ENCODE measurements around the gene YWHAQ.
A peak's percentile ranks its signal among the peaks of the same experiment; 100 is the strongest.

YWHAQ gene

DNA sequence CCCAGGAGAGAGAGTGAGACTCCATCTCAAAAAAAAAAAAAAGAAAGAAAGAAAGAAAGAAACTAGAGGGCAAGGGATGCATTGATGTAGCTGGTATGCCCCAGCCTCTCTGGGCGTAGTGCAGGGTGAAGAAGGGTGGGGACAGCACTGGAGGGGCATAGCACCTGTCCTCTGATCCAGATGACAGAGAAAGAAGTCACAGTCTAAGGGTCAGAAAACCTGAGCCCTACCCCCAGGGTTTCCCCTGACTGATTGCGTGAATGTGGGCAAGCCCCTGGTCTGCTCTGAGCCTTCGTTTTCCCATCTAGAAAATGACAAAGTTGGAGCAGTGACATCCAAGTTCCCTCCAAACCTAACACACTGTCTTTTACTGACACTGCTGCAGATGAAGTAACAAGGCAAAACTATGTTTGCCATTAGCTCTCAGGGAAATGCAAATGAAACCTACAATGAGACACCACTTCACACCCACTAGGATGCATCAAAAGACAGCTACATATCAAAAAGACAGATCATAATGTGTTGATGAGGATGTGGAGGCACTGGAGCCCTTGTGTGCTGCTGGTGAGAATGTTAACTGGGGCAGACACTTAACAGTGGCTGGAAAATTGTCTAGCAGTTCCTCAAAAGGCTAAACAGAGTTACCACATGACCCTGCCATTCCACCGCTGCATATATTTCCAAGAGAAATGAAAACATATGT is 19.5 kb upstream of the YWHAQ start:
- peaks cover 12% of the 10 kb centered on the region for H3K27me3 Mint-ChIP-seq
- H3K4me3 Mint-ChIP-seq, result no peak overlapping the region
- H3K27ac Mint-ChIP-seq, result no peak overlapping the region
- H3K9me3 Mint-ChIP-seq, result no peaks in the 10 kb centered on the region
- H3K4me1 Mint-ChIP-seq (ENCODE audit: low read depth), result peaks cover 9% of the 10 kb centered on the region
- H3K36me3 Mint-ChIP-seq (ENCODE audit: low read depth), result no peaks in the 10 kb centered on the region
- intact Hi-C loops (cut with micrococcal nuclease), result no loop called here

DNA sequence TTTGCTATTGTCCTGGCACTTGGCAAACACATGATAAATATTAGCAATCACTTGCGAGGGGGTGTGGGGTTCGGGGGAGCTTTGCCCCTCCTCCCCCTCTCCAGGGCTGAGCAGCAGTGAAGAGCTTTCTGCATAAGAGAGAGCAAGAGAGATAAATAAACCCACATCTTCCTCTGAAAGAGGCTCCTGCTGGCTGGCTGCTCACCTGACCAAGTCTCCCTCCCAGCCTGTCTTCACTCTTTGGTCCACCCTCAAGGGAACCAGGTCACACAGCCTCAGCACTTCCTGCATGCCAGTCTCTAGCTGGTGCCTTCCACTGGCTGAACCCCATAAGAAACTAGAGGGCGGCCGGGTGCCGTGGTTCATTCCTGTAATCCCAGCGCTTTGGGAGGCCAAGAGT is 18.5 kb upstream of the YWHAQ start:
- Mint-ChIP-seq H3K36me3 (ENCODE audit: low read depth) (no peaks in the 10 kb centered on the region), H3K27ac (no peak overlapping the region), H3K27me3 (peaks cover 13% of the 10 kb centered on the region), H3K9me3 (no peaks in the 10 kb centered on the region), H3K4me3 (no peak overlapping the region), H3K4me1 (ENCODE audit: low read depth) (peaks cover 9% of the 10 kb centered on the region)
- intact Hi-C loops (cut with micrococcal nuclease), result no loop called here

DNA sequence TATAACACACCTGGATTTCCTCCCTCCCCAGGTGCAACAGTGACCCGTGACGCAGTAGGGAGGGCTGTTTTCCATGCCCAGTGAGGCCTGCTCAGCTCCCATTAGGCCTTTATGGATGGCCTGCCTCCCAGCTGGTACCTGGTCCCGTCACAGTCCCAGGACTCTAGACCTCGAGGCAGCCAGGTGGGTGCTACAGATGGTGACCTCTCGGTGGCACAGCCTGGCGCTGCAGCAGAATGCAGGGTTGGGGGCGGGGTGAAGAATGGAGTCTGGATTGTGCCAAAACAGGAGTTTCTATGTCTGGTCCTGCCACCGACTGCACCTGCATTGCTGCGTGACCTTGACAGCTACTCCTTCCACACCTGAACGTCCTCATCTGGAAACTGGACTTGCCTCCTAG is 18.0 kb upstream of the YWHAQ start:
- Mint-ChIP-seq H3K27me3 (peaks cover 14% of the 10 kb centered on the region), H3K36me3 (ENCODE audit: low read depth) (no peaks in the 10 kb centered on the region), H3K27ac (no peak overlapping the region)

DNA sequence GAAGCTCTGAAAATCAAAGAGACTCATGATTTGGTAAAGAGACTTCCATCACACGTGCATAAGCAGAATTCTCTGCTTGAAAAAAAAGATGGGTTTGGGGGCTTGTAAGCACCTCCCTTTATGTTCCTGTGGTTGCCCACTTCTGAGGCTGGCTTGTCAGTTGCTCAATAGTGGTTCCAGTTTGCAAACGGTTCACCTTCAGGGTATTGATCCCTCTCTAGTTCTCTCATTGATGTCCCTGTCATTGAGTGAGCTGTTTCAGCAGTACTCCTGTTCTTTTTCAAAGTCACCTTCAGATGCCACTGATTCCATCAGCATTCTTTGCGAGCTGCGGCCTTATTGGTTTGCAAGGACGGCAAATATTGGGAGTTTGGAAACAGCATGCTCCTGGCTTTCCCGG is 17.1 kb upstream of the YWHAQ start:
- Mint-ChIP-seq H3K27ac (no peak overlapping the region), H3K9me3 (no peaks in the 10 kb centered on the region), H3K4me3 (no peak overlapping the region), H3K36me3 (ENCODE audit: low read depth) (no peaks in the 10 kb centered on the region), H3K4me1 (ENCODE audit: low read depth) (peaks cover 9% of the 10 kb centered on the region), H3K27me3 (peaks cover 18% of the 10 kb centered on the region)
- intact Hi-C loops (cut with micrococcal nuclease), result no loop called here

More for the DNA sequence above, 18.0 kb upstream of the YWHAQ start:
- Mint-ChIP-seq H3K4me1 (ENCODE audit: low read depth) (peaks cover 9% of the 10 kb centered on the region), H3K9me3 (no peaks in the 10 kb centered on the region), H3K4me3 (no peak overlapping the region)
- intact Hi-C loops (cut with micrococcal nuclease), result no loop called here

GRCh38 chr2:9646196-9647030 is 15.6 kb upstream of the YWHAQ start:
- Mint-ChIP-seq H3K27me3 (peaks cover 18% of the 10 kb centered on the region), H3K9me3 (no peaks in the 10 kb centered on the region), H3K4me1 (ENCODE audit: low read depth) (no peaks in the 10 kb centered on the region), H3K27ac (no peak overlapping the region), H3K4me3 (no peak overlapping the region), H3K36me3 (ENCODE audit: low read depth) (no peaks in the 10 kb centered on the region)
- intact Hi-C loops (cut with micrococcal nuclease), result no loop called here

GRCh38 chr2:9644603-9645002 is 13.8 kb upstream of the YWHAQ start:
- Mint-ChIP-seq H3K36me3 (ENCODE audit: low read depth) (no peaks in the 10 kb centered on the region), H3K9me3 (no peaks in the 10 kb centered on the region), H3K4me3 (no peak overlapping the region), H3K27ac (no peak overlapping the region), H3K27me3 (peaks cover 20% of the 10 kb centered on the region), H3K4me1 (ENCODE audit: low read depth) (no peaks in the 10 kb centered on the region)
- intact Hi-C loops (cut with micrococcal nuclease), result no loop called here

GRCh38 chr2:9644021-9644420 is 13.2 kb upstream of the YWHAQ start:
- Mint-ChIP-seq H3K27ac (no peak overlapping the region), H3K27me3 (peaks cover 15% of the 10 kb centered on the region), H3K4me1 (ENCODE audit: low read depth) (no peaks in the 10 kb centered on the region), H3K9me3 (no peaks in the 10 kb centered on the region), H3K36me3 (ENCODE audit: low read depth) (no peaks in the 10 kb centered on the region), H3K4me3 (no peak overlapping the region)
- intact Hi-C loops (cut with micrococcal nuclease), result no loop called here

- Mint-ChIP-seq H3K36me3 (ENCODE audit: low read depth) (no peaks in the 10 kb centered on the region), H3K27me3 (peaks cover 11% of the 10 kb centered on the region), H3K4me1 (ENCODE audit: low read depth) (peaks cover 6% of the 10 kb centered on the region), H3K4me3 (no peak overlapping the region), H3K27ac (no peak overlapping the region), H3K9me3 (no peaks in the 10 kb centered on the region)
- intact Hi-C loops (cut with micrococcal nuclease), result no loop called here
These were observed 10.8 kb upstream of the YWHAQ start for GRCh38 chr2:9641641-9642040.

GRCh38 chr2:9640403-9641104 is 9.8 kb upstream of the YWHAQ start:
- Mint-ChIP-seq H3K27ac (no peak overlapping the region), H3K4me3 (no peak overlapping the region)
- intact Hi-C loops (cut with micrococcal nuclease), result no loop called here

DNA sequence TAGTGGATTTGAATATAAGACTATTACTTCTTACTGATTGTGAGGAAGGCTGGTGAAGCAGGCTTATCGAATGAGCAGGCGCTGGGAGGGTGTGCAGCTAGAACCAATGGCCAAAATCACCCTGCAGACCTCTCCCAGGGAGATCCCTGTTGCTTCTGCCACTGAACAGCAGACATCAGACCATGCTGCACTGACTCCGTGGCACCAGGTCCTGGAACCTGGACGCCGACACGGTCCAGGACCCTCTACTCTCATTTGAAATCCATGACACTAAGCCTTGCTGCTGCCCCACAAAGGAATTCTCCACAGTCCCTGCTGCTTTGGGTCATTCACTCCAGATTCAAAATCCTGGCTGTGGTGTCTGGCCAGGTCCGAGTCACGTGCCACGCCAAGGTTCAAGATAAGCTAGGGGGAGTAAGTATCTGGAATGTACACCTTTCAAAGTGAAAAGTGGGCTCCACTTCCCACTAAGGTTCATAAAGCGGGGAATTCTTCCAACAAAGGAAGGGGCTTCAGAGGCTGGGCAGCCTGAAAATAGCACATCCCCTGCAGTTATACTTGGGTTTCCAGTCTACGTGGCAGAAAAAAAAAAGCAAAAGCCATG is 9.0 kb upstream of the YWHAQ start:
- no peaks in the 10 kb centered on the region for H3K9me3 Mint-ChIP-seq
- intact Hi-C loops (cut with micrococcal nuclease), result no loop called here
- H3K27ac Mint-ChIP-seq, result no peak overlapping the region
- peaks cover 6% of the 10 kb centered on the region for H3K4me1 Mint-ChIP-seq (ENCODE audit: low read depth)
- no peak overlapping the region for H3K4me3 Mint-ChIP-seq
- H3K36me3 Mint-ChIP-seq (ENCODE audit: low read depth), result no peaks in the 10 kb centered on the region
- peaks cover 7% of the 10 kb centered on the region for H3K27me3 Mint-ChIP-seq

More at GRCh38 chr2:9640403-9641104, 9.8 kb upstream of the YWHAQ start:
- Mint-ChIP-seq H3K36me3 (ENCODE audit: low read depth) (no peaks in the 10 kb centered on the region), H3K27me3 (peaks cover 10% of the 10 kb centered on the region), H3K4me1 (ENCODE audit: low read depth) (peaks cover 6% of the 10 kb centered on the region), H3K9me3 (no peaks in the 10 kb centered on the region)

- Mint-ChIP-seq H3K9me3 (no peaks in the 10 kb centered on the region), H3K36me3 (ENCODE audit: low read depth) (no peaks in the 10 kb centered on the region), H3K27ac (no peak overlapping the region), H3K4me3 (no peak overlapping the region), H3K27me3 (peaks cover 7% of the 10 kb centered on the region), H3K4me1 (ENCODE audit: low read depth) (peaks cover 6% of the 10 kb centered on the region)
- intact Hi-C loops (cut with micrococcal nuclease), result no loop called here
These were observed 8.3 kb upstream of the YWHAQ start for GRCh38 chr2:9639000-9639602.

GRCh38 chr2:9638532-9638931 is 7.7 kb upstream of the YWHAQ start:
- Mint-ChIP-seq H3K27me3 (peaks cover 6% of the 10 kb centered on the region), H3K27ac (peak overlapping the region; percentile 50), H3K9me3 (no peaks in the 10 kb centered on the region), H3K4me1 (ENCODE audit: low read depth) (peaks cover 6% of the 10 kb centered on the region), H3K4me3 (no peak overlapping the region), H3K36me3 (ENCODE audit: low read depth) (no peaks in the 10 kb centered on the region)
- intact Hi-C loops (cut with micrococcal nuclease), result no loop called here

- Mint-ChIP-seq H3K27me3 (peaks cover 7% of the 10 kb centered on the region), H3K27ac (no peak overlapping the region), H3K9me3 (no peaks in the 10 kb centered on the region), H3K4me1 (ENCODE audit: low read depth) (peaks cover 6% of the 10 kb centered on the region), H3K36me3 (ENCODE audit: low read depth) (no peaks in the 10 kb centered on the region), H3K4me3 (no peak overlapping the region)
- intact Hi-C loops (cut with micrococcal nuclease), result no loop called here
These were observed 6.5 kb upstream of the YWHAQ start for GRCh38 chr2:9637330-9637729.

Data from dendritic cell treated with granulocyte-macrophage colony-stimulating factor and Interleukin-4, amounts not matched to agents 40 ng/mL and 50 ng/mL, for 4 days (primary cell).